Testis (tissue), 2 donors: ENCODE measurements around the gene FTSJ3.

Source experiments
- POLR2A ChIP-seq: fragments of 450-650 bp; IDR thresholded peaks from one replicate; pipeline ENCODE4 v1.6.1; 2017; ENCODE audit warnings: antibody characterized with exemption, mild to moderate bottlenecking, moderate library complexity
- TF ChIP-seq, protein P1 (sequence below), 3 experiments: fragments of 450-650 bp in 2 of 3; fragments of 200-600 bp in 1 of 3; sonication (generic) in 1 of 3; IDR thresholded peaks; one replicate each; pipeline ENCODE4 v1.5.1; 2016 to 2019; ENCODE audit warnings: antibody characterized with exemption in 3 of 3, mild to moderate bottlenecking in 2 of 3, moderate library complexity in 1 of 3

DNA sequence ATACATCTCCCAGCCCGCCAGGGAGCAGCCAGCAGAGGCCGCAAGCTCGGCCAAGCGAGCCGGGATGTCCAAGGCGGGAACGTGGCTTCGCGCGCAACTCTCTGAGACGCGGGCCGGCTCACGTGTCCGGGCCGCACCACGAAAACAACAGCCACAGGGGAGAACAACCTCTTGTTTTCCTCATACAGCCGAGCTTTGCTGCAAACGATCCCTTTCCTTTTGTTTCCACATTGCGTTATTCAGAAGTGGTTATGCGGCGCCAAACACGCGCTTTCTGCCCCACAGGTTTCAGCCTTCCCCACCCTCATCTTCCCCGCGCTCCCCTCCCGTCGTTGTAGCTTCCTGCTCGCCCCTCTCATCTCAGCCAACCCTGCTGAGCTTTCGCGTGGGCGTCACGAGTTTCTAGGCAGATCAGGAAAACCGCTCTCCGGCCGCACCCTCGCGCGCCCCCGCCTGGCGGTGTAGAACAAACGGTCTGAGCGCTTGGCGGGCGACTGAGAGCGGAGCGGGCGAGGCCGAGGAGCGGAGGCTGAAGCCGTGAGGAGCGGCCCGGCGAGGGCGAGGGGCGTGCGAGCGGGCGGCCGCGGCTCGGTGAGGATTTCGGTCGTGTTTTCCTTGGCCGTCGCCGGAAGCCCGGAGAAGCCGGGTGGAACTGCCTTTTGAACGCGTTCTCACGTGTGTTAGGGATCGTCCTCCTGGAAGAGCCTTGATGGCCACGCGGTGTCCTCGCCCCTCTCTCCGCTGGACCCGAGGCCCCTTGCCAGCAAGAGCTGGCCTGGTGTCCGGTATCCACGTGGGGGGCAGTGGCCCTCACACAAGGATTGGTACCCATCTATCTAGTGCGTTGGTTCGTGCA is 21.6 kb upstream of the FTSJ3 start:
- TF ChIP-seq, protein P1, sequence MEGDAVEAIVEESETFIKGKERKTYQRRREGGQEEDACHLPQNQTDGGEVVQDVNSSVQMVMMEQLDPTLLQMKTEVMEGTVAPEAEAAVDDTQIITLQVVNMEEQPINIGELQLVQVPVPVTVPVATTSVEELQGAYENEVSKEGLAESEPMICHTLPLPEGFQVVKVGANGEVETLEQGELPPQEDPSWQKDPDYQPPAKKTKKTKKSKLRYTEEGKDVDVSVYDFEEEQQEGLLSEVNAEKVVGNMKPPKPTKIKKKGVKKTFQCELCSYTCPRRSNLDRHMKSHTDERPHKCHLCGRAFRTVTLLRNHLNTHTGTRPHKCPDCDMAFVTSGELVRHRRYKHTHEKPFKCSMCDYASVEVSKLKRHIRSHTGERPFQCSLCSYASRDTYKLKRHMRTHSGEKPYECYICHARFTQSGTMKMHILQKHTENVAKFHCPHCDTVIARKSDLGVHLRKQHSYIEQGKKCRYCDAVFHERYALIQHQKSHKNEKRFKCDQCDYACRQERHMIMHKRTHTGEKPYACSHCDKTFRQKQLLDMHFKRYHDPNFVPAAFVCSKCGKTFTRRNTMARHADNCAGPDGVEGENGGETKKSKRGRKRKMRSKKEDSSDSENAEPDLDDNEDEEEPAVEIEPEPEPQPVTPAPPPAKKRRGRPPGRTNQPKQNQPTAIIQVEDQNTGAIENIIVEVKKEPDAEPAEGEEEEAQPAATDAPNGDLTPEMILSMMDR (IDR thresholded peaks at IDR 0.05), result peak; percentile 69 to 85 (median 74)
- TF ChIP-seq POLR2A, result no peak
